HepG2 (cell line): ENCODE data around the gene GLYATL3. TPM values are rescaled to one million over a fixed set of nuclear protein-coding genes. Genes with fewer than 3 reads are reported as not detected.
A peak's percentile ranks its signal among the peaks of the same experiment; 100 is the strongest.

Experiments used
- FOSL2 ChIP-seq: sonication (generic); formaldehyde crosslinking; IDR thresholded peaks from 2 replicates; pipeline ENCODE4 v1.4.0; 2020; ENCODE audit warnings: missing genetic modification reagents
- HIC2 ChIP-seq: sonication (generic); formaldehyde crosslinking; IDR thresholded peaks from 2 replicates; pipeline ENCODE4 v1.9.0; 2022; ENCODE audit warnings: low read depth, missing genetic modification reagents
- IRF9 ChIP-seq: sonication (generic); formaldehyde crosslinking; IDR thresholded peaks from 2 replicates; pipeline ENCODE4 v1.8.0; 2022; ENCODE audit warnings: missing genetic modification reagents, mild to moderate bottlenecking, borderline replicate concordance
- JUND ChIP-seq: sonication (generic); formaldehyde crosslinking; IDR thresholded peaks from 2 replicates; pipeline ENCODE4 v1.8.0; 2022; ENCODE audit warnings: mild to moderate bottlenecking, missing genetic modification reagents
- MTF2 ChIP-seq: sonication (generic); formaldehyde crosslinking; IDR thresholded peaks from 2 replicates; pipeline ENCODE4 v1.5.0; 2020; ENCODE audit warnings: missing genetic modification reagents, borderline replicate concordance
- NCOA2 ChIP-seq: sonication (generic); formaldehyde crosslinking; IDR thresholded peaks from 2 replicates; pipeline ENCODE4 v1.8.0; 2022; ENCODE audit warnings: inconsistent platforms
- NR2C2 ChIP-seq: sonication (generic); formaldehyde crosslinking; IDR thresholded peaks from 2 replicates; pipeline ENCODE4 v1.4.0; 2020; ENCODE audit warnings: missing genetic modification reagents, mild to moderate bottlenecking, moderate library complexity, borderline replicate concordance
- PAXIP1 ChIP-seq: sonication (generic); formaldehyde crosslinking; conservative IDR thresholded peaks from 2 replicates; pipeline ENCODE4 v1.4.0; 2020; ENCODE audit warnings: mild to moderate bottlenecking, missing genetic modification reagents, moderate library complexity
- PCBP1 ChIP-seq: fragments of 200-400 bp; formaldehyde crosslinking; IDR thresholded peaks from 2 replicates; pipeline ENCODE4 v1.6.1; 2017; ENCODE audit warnings: mild to moderate bottlenecking, low read depth, low read length, borderline replicate concordance
- SIN3B ChIP-seq: fragments of 150-350 bp; IDR thresholded peaks from 2 replicates; pipeline ENCODE4 v1.6.1; 2014; ENCODE audit warnings: low read length
- SRSF9 ChIP-seq: fragments of 200-400 bp; formaldehyde crosslinking; IDR thresholded peaks from 2 replicates; pipeline ENCODE4 v1.6.1; 2018; ENCODE audit warnings: borderline replicate concordance, mild to moderate bottlenecking, low read depth, low read length; ENCODE audit not compliant: insufficient read depth, poor library complexity, severe bottlenecking
- TAF1 ChIP-seq: sonication (generic); formaldehyde crosslinking; IDR thresholded peaks from 2 replicates; pipeline ENCODE4 v1.4.0; 2020; ENCODE audit warnings: missing genetic modification reagents
- TOE1 ChIP-seq: sonication (generic); formaldehyde crosslinking; IDR thresholded peaks from 2 replicates; pipeline ENCODE4 v1.4.0; 2020; ENCODE audit warnings: mild to moderate bottlenecking, missing genetic modification reagents
- ZGPAT ChIP-seq: IDR thresholded peaks from 2 replicates; pipeline ENCODE4 v1.6.1; 2016; ENCODE audit warnings: mild to moderate bottlenecking
- ZKSCAN1 ChIP-seq: fragments of 150-350 bp; IDR thresholded peaks from 2 replicates; pipeline ENCODE4 v1.6.1; 2014; ENCODE audit warnings: low read length
- ZNF256 ChIP-seq: sonication (generic); formaldehyde crosslinking; conservative IDR thresholded peaks from 2 replicates; pipeline ENCODE4 v1.4.0; 2020; ENCODE audit warnings: missing genetic modification reagents
- ZNF772 ChIP-seq: sonication (generic); formaldehyde crosslinking; IDR thresholded peaks from 2 replicates; pipeline ENCODE4 v1.5.0; 2020; ENCODE audit warnings: mild to moderate bottlenecking, missing genetic modification reagents
- ZNF792 ChIP-seq: IDR thresholded peaks from 2 replicates; pipeline ENCODE4 v1.6.1; 2016
- polyA plus RNA-seq, 8 experiments: library from polyadenylated mRNA; depleted of rRNA in 3 of 8; stranded (reverse) in 7 of 8; unstranded in 1 of 8; fragments of >200 nt; fragmentation: Illumina TruSeq in 4 of 8; extraction: Trizol in 4 of 8; gene quantifications; 2 replicates each; pipeline versions ENCODE4 v1.2.1 to v1.2.3, GENCODE V29; 2011 to 2016; ENCODE audit warnings: low read depth in 4 of 8, missing spikeins in 1 of 8, mixed read lengths in 1 of 8; ENCODE audit not compliant: insufficient read depth in 1 of 8
- total RNA-seq, 5 experiments: library from RNA; depleted of rRNA; stranded (reverse); fragments of >200 nt; fragmentation: Illumina TruSeq; extraction: Trizol; gene quantifications; 2 replicates each; pipeline ENCODE4 v1.2.3, GENCODE V29; 2016; ENCODE audit warnings: low read depth in 1 of 5

The GLYATL3 gene
- total and polyA plus RNA-seq, 2 of the 13 experiments (the other 11 are each of a cell fraction or from before 2014, with no cell fraction given), result 0.05 TPM; not detected in 1

- TF ChIP-seq PAXIP1 (CRISPR knock-in tag) (peak; percentile 71; the same call in 1 of the 2 replicates), ZGPAT (peak; percentile 93; the same call in 1 of the 2 replicates), FOSL2 (CRISPR knock-in tag) (peak; percentile 72), TAF1 (CRISPR knock-in tag) (peak; percentile 86), MTF2 (CRISPR knock-in tag) (0 out of 2 replicates have a peak, but pooled peaks have one; percentile 10), PCBP1 (0 out of 2 replicates have a peak, but pooled peaks have one; percentile 74), TOE1 (CRISPR knock-in tag) (0 out of 2 replicates have a peak, but pooled peaks have one; percentile 50), IRF9 (CRISPR knock-in tag) (peak; percentile 94; the same call in 1 of the 2 replicates), ZNF792 (CRISPR knock-in tag) (peak; percentile 50; the same call in 1 of the 2 replicates), ZKSCAN1 (no peak), SRSF9 (no peak), NCOA2 (CRISPR knock-in tag) (peak; percentile 55), JUND (CRISPR knock-in tag) (no peak), ZNF772 (CRISPR knock-in tag) (peak; percentile 73; the same call in 1 of the 2 replicates), ZNF256 (CRISPR knock-in tag) (no peak), HIC2 (CRISPR knock-in tag) (no peak), NR2C2 (CRISPR knock-in tag) (peak; percentile 98), SIN3B (peak; percentile 99)
Observed at GRCh38 chr6:49462927-49463611, 36.7 kb upstream of the GLYATL3 start, which contains the start of the genes CENPQ and MMUT (continued).
